NOMO-1 treated with dmso at 0.1 percent for 144 hours (cell line): ENCODE measurements around the gene DYRK3.
A peak's percentile ranks its signal among the peaks of the same experiment; 100 is the strongest.

Experiments
- DNase-seq: peaks from one replicate; lab custom pipeline; 2025; ENCODE audit not compliant: unreplicated experiment; lab: John Stamatoyannopoulos, UW

The DYRK3 gene

DNA sequence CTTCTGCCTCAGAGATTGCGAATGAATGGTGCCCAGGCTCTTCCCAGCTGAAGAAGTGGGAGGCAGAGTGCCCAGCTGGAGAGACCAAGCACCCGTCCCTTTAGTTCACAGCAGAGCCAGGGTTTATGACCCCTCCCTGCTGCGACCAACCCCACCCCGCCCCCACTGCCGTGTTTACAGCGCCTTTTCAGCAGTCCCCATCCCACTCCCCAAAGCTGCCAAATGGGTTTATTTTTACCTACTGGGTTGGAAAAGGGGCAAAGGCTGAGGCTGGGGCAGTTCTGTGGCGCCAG, 23.6 kb downstream of the DYRK3 start:
- no peak for DNase-seq

DNA sequence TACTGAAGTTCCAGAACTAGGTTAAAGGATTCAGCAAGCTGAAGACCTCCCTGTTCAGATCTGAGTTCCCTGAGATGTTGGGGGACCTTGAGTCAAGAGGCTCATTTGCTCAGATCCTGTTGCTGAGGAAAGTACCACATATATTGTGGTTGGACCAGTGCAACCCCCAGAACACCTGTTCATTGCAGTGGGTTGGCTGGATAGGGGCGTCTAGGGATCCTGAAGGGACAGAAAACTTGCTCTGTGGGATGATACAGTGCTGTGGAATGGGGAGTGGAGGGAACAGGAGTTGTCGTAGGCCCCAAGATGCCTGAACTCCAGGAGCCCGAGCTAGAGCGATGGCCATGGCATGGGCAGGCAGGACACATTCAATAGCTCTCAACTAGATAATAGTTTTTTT, 24.8 kb downstream of the DYRK3 start:
- no peak for DNase-seq

DNA sequence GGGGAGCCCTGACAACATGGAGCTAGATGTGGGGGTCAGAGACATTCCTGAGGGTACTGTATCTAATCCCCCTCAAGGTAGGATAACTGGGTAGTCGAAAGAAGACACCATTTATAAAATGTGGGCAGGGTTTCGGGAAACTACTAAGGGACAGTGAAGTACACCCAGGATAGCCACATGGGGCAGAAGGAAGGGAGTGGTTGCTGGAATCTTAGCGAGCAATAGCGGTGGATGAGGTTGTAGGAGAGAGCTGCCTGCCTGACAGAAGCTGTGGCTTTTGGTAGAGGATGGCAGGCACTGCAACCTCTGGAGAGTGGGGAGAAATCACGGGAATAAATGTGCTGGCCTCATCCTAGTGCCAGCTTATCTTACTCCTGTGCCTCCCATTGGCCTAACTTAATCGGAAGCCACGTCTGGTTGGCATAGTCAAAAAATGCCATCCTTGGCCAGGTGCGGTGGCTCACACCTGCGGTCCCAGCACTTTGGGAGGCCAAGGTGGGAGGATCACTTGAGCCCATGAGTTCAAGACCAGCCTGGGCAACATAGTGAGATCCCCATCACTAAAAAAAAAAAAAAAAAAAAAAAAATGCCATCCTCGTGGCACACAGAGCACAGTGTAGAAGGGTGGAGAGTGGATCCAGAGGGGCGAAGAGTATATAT, 26.0 kb downstream of the DYRK3 start:
- no peak for DNase-seq

DNA sequence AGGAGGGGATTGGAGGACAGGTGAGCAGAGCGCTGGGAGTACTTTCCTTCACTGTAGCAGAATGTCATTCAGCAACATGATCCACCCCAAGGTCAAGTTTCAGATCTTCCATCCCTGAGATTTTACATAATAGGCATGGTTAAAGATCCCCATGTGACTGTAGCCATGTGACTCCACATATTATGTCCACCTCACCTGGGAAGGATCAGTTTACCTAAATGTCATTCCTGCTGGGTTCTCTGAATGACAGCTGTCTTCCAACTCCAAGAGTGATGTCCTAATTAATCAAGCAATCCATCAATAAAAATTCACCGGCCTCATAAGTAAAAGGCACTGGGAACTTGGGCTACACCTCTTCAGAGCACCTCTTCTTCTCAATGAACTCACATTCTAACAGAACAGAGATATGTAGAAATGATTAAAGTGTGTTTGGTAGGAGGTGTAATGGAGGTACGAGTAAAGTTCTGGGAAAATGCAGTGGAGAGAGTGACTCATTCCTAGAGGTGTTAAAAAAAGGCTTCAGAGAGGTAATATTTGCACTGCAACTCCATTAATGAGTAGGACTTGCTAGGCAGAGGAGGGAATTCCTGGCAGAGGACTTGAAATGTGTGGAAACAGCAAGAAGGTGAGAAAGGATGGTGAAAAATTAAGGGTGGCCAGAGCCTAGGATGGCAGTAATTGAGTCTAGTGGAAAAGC, 27.2 kb downstream of the DYRK3 start:
- DNase-seq = no peak

GRCh38 chr1:206663362-206663761, 28.0 kb downstream of the DYRK3 start:
- DNase-seq = no peak

GRCh38 chr1:206663832-206664652, 28.7 kb downstream of the DYRK3 start:
- DNase-seq = peak; percentile 42

DNA sequence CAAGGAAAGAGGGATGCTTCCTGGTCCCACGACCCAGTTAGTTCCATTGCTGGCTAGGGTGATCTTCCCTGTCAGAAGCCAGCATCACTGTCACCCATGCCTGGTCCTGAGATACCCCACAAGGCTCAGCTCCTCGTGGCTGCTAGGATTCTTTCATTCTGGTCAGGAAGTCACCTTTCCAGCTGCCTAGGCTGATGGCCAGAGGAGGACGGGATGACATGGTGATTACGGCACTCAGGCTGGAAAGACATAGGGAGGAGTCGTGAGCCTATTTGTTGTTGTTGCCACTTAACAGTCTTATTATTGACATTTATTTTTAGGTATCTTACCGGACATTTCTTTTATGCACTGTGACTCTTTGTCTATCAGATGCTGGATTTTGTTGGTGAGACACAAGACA, 29.4 kb downstream of the DYRK3 start:
- no peak for DNase-seq

DNA sequence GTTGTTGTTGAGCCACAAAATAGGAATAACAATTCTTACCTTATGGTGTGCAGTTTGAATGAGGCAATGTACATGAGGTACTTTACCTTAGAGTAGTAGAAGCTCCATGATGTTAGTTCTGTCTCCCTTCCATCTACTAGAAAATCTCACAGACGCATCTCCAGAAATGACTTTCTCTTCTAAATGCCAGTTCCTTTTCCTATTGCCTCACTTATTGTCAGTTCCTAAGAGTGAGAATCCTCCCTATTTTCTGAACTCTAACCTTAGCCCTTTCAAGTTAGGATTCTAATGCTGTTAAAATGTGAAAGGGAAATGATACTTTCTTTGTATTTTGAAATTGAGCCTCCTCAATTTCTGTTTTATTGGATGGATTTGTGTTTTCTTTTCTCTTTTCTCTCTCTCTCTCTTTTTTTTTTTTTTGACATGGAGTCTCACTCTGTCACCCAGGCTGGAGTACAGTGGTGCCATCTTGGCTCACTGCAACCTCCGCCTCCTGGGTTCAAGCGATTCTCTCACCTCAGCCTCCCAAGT, 30.8 kb downstream of the DYRK3 start:
- no peak for DNase-seq

DNA sequence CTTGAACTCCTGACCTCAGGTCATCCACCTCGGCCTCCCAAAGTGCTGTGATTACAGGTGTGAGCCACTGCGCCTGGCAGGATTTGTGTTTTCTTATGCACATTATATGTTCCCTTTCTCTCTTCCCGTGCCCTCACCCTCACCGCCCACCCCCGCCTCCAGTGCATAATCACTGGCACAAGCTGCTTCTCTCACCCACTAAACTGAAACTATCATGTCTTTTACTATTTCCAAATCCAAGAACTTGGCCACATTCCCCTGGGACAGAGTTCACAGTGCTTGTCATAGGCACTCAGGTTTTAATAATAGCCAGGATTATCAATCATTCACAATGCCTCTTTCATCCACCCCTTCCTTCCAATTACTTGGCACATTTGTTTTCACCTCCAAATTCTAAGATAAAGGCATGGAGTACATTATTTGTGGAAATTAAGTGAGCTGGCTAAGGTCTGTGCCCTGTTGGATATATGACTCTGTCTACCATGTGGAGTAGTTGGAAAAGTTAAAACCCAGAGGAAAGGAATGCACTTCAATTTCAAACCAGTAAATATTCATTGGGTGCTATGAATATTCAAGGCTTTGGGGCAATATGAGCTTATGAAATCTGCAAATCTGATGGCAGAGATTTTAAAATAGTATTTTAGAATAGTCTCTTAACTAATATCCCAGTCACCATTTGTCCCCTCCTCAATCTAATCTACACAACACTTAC, 31.8 kb downstream of the DYRK3 start:
- DNase-seq = no peak

- DNase-seq = no peak
Measured at GRCh38 chr1:206668351-206668750, 33.0 kb downstream of the DYRK3 start.

DNA sequence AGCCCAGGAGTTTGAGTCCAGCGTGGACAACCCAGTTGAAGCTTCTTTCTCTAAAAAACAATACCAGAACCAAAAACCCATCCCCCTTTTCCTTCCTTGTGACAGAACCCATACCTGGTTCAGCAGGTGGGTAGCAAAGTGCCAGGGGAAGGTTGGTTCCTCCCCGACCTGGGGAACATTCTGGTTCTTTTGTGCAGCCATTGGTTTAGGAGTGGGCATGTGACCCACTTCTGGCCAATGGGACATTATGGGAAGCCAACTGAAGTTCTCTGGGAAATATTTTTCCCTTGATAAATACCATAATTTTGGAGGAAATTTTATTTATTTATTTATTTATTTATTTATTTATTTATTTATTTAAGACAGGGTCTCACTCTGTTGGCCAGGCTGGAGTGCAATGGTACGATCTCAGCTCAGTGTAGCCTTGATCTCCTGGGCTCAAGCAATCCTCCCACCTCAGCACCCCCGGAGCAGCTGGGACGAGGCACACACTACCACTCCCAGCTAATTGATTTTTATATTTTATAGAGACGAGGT, 33.6 kb downstream of the DYRK3 start:
- DNase-seq = no peak

DNA sequence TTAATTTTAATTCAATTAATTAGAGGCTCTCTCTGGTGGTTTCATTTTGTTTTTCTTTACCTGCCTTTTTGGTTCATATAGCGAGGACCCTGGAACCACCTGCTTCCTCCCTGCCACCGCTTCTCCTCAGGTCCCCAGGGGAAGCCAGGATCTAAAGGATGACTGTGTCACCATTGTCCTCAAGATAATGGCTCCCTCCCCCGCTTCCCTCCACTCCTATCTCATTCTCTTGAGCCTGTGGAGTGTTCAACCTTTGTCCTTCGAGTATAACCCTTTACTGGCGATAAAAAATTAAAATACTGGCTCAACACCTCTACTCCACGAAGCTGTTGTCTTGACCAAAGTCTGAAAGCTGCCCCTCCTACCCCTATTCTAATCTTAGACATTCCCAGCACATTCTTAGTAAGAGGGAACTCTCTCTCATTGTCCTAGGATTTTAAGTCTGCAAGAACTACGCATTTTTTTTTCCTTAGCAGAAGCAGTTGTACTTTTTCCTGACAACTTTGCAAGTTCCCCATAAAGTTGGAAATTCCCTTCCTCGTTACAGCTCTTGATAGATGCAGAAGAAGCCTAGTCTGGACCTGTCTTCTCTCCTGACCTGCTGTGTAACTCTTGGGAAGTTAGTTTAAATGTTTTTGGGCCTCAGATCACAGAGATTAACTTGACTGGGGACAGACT, 36.8 kb downstream of the DYRK3 start:
- no peak for DNase-seq

DNA sequence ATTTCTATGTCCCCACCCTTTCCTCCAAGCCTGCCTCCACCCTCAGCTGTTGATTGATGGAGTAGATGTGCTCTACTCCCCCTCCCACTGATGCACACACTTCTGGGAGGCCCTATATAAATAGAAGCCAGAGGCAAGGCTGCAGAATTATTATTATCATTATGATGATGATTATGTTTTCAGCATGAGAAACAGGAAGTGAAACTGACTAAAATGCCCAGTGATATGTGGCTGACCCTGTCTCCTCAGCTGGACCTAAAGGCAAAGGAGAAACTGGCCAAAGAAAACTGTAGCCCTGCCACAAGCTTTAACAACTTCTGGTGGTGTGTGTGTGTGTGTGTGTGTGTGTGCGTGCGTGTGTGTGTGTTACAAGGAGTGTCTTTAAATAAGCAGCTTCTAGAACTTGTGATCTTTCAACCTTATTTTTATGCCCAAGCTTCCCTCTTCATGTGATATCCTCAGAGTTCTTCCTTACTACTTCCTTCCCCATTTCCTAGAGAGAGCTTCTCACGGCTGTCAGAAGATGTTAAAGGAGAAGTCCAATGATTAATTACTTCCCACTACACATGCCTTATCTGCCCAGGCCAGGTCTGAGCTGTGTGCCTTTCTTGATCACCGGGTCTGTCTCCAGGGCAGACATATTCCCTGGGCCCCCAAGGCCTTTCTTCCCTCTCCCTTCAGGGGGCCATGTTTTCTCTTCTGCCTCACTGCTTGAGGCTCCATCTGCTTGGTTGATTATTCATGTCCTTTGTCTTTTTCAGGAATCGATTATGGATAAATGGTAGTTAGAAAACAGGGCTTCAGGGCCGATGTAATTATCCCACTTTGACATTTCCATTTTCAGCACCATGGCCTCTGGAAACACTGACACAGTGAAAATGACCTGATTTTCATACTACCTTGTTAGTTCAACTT, 37.8 kb downstream of the DYRK3 start:
- peak; percentile 78 for DNase-seq

GRCh38 chr1:206674236-206674635, 38.9 kb downstream of the DYRK3 start:
- no peak for DNase-seq

- no peak for DNase-seq
Measured at GRCh38 chr1:206674745-206675175, 39.4 kb downstream of the DYRK3 start.

- DNase-seq = no peak
Measured at GRCh38 chr1:206676499-206676898, 41.2 kb downstream of the DYRK3 start.

- DNase-seq = no peak
Measured at GRCh38 chr1:206678490-206678889, 43.2 kb downstream of the DYRK3 start.

DNA sequence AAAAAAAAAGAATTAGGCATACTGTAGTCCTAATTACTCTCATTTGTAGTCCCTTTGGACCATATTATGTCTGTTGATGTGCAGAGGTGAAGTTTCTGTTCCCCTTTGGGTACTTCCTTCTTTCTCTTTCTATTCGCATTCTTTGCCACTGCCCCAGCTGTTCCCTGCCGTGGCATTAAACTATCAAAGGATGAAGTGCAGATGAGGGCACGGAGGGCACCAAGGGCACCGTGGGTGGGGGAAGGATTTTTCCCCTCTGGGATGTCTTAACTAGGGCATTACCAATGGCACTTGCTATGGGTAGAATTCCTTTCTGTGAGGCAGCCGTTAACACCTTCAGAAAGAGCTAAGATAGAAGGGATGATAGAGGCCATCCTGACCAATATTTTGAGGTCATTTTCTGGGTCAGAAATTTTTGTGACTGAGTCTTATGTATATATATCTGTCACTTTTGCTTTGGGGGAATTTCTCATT, 44.4 kb downstream of the DYRK3 start:
- DNase-seq = peak; percentile 47

GRCh38 chr1:206680279-206680678, 44.9 kb downstream of the DYRK3 start:
- DNase-seq = no peak
